ENCODE results near the gene SLC16A6. TPM values are rescaled to one million over a fixed set of nuclear protein-coding genes. Genes with fewer than 3 reads are reported as not detected.

The SLC16A6 gene
- total RNA-seq, 4 donors from 2014 or later, result 1.1 to 1.7 TPM; not detected in 2

DNA sequence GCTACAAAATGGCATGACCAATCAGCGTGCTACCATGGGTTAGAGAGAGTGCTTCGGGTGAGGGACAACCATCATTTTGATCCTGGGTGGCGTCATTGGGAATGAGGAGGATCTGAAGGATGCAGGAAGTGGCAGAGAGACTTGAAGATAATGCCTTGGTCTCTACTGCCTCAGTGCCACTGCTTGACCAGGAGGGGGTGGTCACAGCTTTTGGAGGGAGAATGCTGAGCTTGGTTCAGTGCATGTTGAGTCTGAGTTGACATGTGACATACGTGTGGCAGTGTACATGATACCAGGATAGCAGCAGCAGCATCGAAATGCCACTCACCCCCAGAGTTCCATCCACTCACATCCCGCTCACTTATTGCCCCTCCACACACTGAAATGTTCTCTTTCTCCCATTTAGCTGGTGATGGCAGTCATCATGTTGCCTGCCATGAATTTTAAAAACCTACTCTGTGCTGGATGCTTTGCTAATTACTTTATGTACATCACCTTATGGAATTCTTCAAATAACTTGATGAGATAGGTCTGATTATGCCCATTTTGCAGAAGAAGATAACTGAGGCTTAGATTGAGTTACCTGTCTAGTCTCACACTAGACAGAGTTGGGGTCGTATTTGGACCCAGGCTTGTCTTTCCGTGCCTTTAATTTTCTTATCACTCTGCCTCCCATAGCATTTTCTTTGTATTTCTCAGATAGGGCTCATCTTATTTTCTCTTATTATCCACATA, 37.1 kb upstream of the SLC16A6 start:
- no peaks in the 10 kb centered on the region for H3K27me3 ChIP-seq
- H3K4me1 ChIP-seq, result no peaks in the 10 kb centered on the region
- no peak overlapping the region for H3K27ac ChIP-seq
- peaks cover 0 to 16% (median 4%) of the 10 kb centered on the region in 4 donors for H3K9me3 ChIP-seq
- no peak for DNase-seq
- H3K36me3 ChIP-seq, result no peaks in the 10 kb centered on the region
- no peak overlapping the region for H3K4me3 ChIP-seq
- TF ChIP-seq CTCF (IDR thresholded peaks at IDR 0.05), result no peak
- TF ChIP-seq POLR2A (IDR thresholded peaks at IDR 0.05), result no peak

- H3K9me3 ChIP-seq, result peaks cover 0 to 11% (median 4%) of the 10 kb centered on the region in 4 donors
- DNase-seq, result no peak
- no peak for TF ChIP-seq POLR2A (IDR thresholded peaks at IDR 0.05)
- TF ChIP-seq CTCF (IDR thresholded peaks at IDR 0.05), result no peak
These were observed 35.8 kb upstream of the SLC16A6 start for GRCh38 chr17:68326681-68327080.

DNA sequence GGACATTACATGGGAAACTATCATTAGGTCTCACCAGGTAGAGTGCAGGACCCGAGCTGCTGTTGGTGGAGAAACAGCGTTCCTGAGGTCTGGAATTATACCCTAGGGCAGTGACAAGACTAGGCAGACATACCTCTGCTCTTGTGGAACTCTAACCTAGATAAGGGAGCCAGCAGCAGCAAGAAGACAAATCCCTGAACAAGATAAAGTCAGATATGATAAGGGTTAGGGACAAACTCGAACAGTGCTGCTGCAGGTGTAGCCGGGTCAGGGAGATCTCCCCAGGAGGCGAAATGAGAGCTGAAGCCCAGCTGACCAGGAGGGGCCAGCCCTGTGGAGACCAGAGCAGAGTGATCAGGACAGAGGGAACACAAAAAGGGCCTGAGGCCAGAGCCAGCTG, 35.0 kb upstream of the SLC16A6 start:
- H3K4me3 ChIP-seq, result no peak overlapping the region
- TF ChIP-seq CTCF (IDR thresholded peaks at IDR 0.05) (no peak), POLR2A (IDR thresholded peaks at IDR 0.05) (no peak)
- peaks cover 0 to 4% (median under 1%) of the 10 kb centered on the region in 4 donors for H3K9me3 ChIP-seq
- H3K27ac ChIP-seq, result no peak overlapping the region
- DNase-seq, result no peak
- no peaks in the 10 kb centered on the region for H3K27me3 ChIP-seq
- no peaks in the 10 kb centered on the region for H3K4me1 ChIP-seq
- H3K36me3 ChIP-seq, result no peaks in the 10 kb centered on the region

More at GRCh38 chr17:68326681-68327080, 35.8 kb upstream of the SLC16A6 start:
- Histone ChIP-seq H3K4me3 (no peak overlapping the region), H3K27ac (no peak overlapping the region), H3K4me1 (no peaks in the 10 kb centered on the region), H3K36me3 (no peaks in the 10 kb centered on the region), H3K27me3 (no peaks in the 10 kb centered on the region)

DNA sequence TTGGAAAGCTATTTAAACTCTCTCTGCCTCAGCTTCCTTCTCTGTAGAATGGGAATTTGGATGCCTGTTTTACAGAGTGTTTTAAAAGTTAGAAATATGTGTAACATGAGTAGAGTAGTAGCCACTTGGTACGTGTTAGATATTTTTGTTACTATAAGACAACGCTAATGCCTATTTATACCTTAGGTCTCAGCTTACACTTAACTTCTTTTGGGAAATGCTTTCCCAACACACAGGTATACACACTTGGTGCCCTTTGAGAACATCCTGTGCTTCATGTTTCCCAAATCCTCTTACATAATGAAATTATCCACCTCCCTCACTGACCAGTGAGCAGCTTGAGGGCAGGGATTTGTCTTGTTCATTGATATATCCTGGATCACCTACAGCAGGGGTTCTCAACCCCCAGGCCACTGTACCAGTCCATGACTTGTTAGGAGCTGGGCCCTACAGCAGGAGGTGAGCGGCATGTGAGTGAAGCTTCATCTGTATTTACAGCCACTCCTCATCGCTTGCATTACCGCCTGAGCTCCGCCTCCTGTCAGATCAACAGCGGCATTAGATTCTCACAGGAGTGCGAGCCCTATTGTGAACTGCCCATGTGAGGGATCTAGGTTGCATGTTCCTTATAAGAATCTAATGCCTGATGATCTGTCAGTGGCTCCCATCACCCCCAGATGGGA, 33.9 kb upstream of the SLC16A6 start:
- Histone ChIP-seq H3K4me3 (no peak overlapping the region), H3K27ac (no peak overlapping the region), H3K27me3 (no peaks in the 10 kb centered on the region), H3K4me1 (no peaks in the 10 kb centered on the region), H3K36me3 (no peaks in the 10 kb centered on the region), H3K9me3 (no peaks in the 10 kb centered on the region)
- DNase-seq, result no peak
- TF ChIP-seq CTCF (IDR thresholded peaks at IDR 0.05) (no peak), POLR2A (IDR thresholded peaks at IDR 0.05) (no peak)

- Histone ChIP-seq H3K9me3 (no peaks in the 10 kb centered on the region), H3K27me3 (no peaks in the 10 kb centered on the region), H3K4me1 (no peaks in the 10 kb centered on the region), H3K27ac (no peak overlapping the region), H3K4me3 (no peak overlapping the region), H3K36me3 (no peaks in the 10 kb centered on the region)
- no peak for DNase-seq
- TF ChIP-seq POLR2A (IDR thresholded peaks at IDR 0.05), result no peak
- TF ChIP-seq CTCF (IDR thresholded peaks at IDR 0.05), result no peak
These were observed 33.2 kb upstream of the SLC16A6 start for GRCh38 chr17:68324114-68324513.
